Activated gamma-delta T cell treated with anti-CD3 and anti-CD28 coated beads, Interleukin-2, amount 50 U/mL, for 16 hours (primary cell): Measurements from ENCODE around the gene QPCT.
"Not testable (repeated sequence)": the region's sequence is repeated elsewhere in the genome, so short reads cannot be mapped to it uniquely, and the experiment has no call there.

Source experiments
- DNase-seq: peaks from one replicate; pipeline ENCODE4 v3.0.0-alpha.2; 2020; ENCODE audit warnings: low read depth

The QPCT gene

GRCh38 chr2:37344453-37345361 is at the start of gene QPCT:
Gene QPCT, plus strand, starts transcription at chr2:37344630. Its CDS starts 102 bp downstream, at chr2:37344732.
- peak; percentile 57 for DNase-seq

- DNase-seq = not testable (repeated sequence)
Measured at GRCh38 chr2:37294858-37295257, 49.6 kb upstream of the QPCT start.

- DNase-seq = no peak
Measured at GRCh38 chr2:37295469-37296073, 48.9 kb upstream of the QPCT start.

GRCh38 chr2:37297632-37298031 is 46.8 kb upstream of the QPCT start:
- no peak for DNase-seq

GRCh38 chr2:37300146-37300545 is 44.3 kb upstream of the QPCT start:
- no peak for DNase-seq

- DNase-seq = no peak
Measured at GRCh38 chr2:37300578-37300977, 43.9 kb upstream of the QPCT start.

GRCh38 chr2:37301408-37301807 is 43.0 kb upstream of the QPCT start:
- DNase-seq = no peak

GRCh38 chr2:37302701-37303252 is 41.7 kb upstream of the QPCT start:
- DNase-seq = no peak

- no peak for DNase-seq
Measured at GRCh38 chr2:37306024-37306423, 38.4 kb upstream of the QPCT start.

- DNase-seq = no peak
Measured at GRCh38 chr2:37307500-37307899, 36.9 kb upstream of the QPCT start.

GRCh38 chr2:37315364-37315763 is 29.1 kb upstream of the QPCT start:
- no peak for DNase-seq

GRCh38 chr2:37316181-37316580 is 28.2 kb upstream of the QPCT start:
- no peak for DNase-seq

- no peak for DNase-seq
Measured at GRCh38 chr2:37317746-37318145, 26.7 kb upstream of the QPCT start.

- DNase-seq = no peak
Measured at GRCh38 chr2:37318401-37318800, 26.0 kb upstream of the QPCT start.

GRCh38 chr2:37319754-37320609 is 24.4 kb upstream of the QPCT start:
- DNase-seq = no peak

- no peak for DNase-seq
Measured at GRCh38 chr2:37321029-37321682, 23.3 kb upstream of the QPCT start.

- DNase-seq = no peak
Measured at GRCh38 chr2:37322368-37322767, 22.1 kb upstream of the QPCT start.

- no peak for DNase-seq
Measured at GRCh38 chr2:37323176-37323780, 21.2 kb upstream of the QPCT start.

GRCh38 chr2:37323781-37324535 is 20.5 kb upstream of the QPCT start:
- peak; percentile 18 for DNase-seq

- peak; percentile 53 for DNase-seq
Measured at GRCh38 chr2:37324536-37324785, 20.0 kb upstream of the QPCT start.
